Body of pancreas (tissue), 4 donors: ENCODE results near the gene ENTPD6. TPM values are rescaled to one million over a fixed set of nuclear protein-coding genes. Genes with fewer than 3 reads are reported as not detected.
A peak's percentile ranks its signal among the peaks of the same experiment; 100 is the strongest.

ENCODE experiments used
- ATAC-seq: fragments of 150-250 bp; one replicate; pipeline ENCODE4 v1.9.1; 2016
- DNase-seq, 4 donors: peaks; one replicate each; pipeline ENCODE4 v3.0.0-alpha.2; 2019
- H3K27ac ChIP-seq, 4 donors: fragments of 200-600 bp; sonication (generic); 1 replicate in 3 of 4; 2 replicates in 1 of 4; pipeline versions ENCODE4 v1.5.1 to v1.6.1; 2016 to 2019; ENCODE audit warnings: mild to moderate bottlenecking in 1 of 4, mixed read lengths in 1 of 4, moderate library complexity in 1 of 4
- H3K27me3 ChIP-seq, 2 donors: fragments of 200-600 bp; sonication (generic); one replicate each; pipeline ENCODE4 v1.6.0; 2016; ENCODE audit warnings: mild to moderate bottlenecking in 1 of 2
- H3K36me3 ChIP-seq, 2 donors: fragments of 200-600 bp; sonication (generic); replicated peaks in 1 of 2; 2 replicates each; pipeline ENCODE4 v1.5.1; 2016; ENCODE audit warnings: low read depth in 2 of 2; ENCODE audit not compliant: insufficient read depth in 1 of 2
- H3K4me1 ChIP-seq: fragments of 200-600 bp; sonication (generic); one replicate; pipeline ENCODE4 v1.6.0; 2016
- H3K4me3 ChIP-seq, 2 donors: fragments of 200-600 bp; sonication (generic); 1 replicate in 1 of 2; 2 replicates in 1 of 2; pipeline ENCODE4 v1.5.1; 2016 to 2019
- H3K9me3 ChIP-seq, 3 donors: fragments of 200-600 bp; sonication (generic); 1 replicate in 2 of 3; 2 replicates in 1 of 3; pipeline ENCODE4 v1.5.1; 2016
- CTCF ChIP-seq, 7 experiments: fragments of 450-650 bp in 4 of 7; fragments of 200-600 bp in 3 of 7; sonication (generic) in 3 of 7; IDR thresholded peaks; one replicate each; pipeline ENCODE4 v1.5.1; 2016 to 2019; ENCODE audit warnings: antibody characterized with exemption in 7 of 7
- POLR2A ChIP-seq, 3 donors: fragments of 450-650 bp; IDR thresholded peaks; one replicate each; pipeline ENCODE4 v1.6.1; 2016; ENCODE audit warnings: antibody characterized with exemption in 3 of 3, mild to moderate bottlenecking in 2 of 3
- WGBS, 2 donors: methylation state at CpG; one replicate each; pipeline ENCODE4 v1.1.5; 2017; 5-methylcytosine and 5-hydroxymethylcytosine counted together
- intact Hi-C: fragments of 100-400 bp; cut with DNase I; formaldehyde crosslinking; loops from one replicate; pipeline ENCODE4 v1.15.1; 2023
- total RNA-seq, 2 donors: library from RNA; depleted of rRNA; stranded (reverse); fragments of >200 nt; gene quantifications; one replicate each; pipeline ENCODE4 v1.1.0, GENCODE V29; 2016

Gene ENTPD6
- total RNA-seq, 2 donors from 2014 or later: 59.9 to 79.8 TPM

GRCh38 chr20:25187220-25187619 is 8.3 kb upstream of the ENTPD6 start:
- H3K9me3 ChIP-seq: no peaks in the 10 kb centered on the region
- ATAC-seq (no peak), DNase-seq (no peak)
- intact Hi-C loops: loop anchor here (10.0 kb wide), 1 partner anchor 112 kb away; no protein-coding TSS in a partner anchor
- no peaks in the 10 kb centered on the region for H3K36me3 ChIP-seq
- H3K4me1 ChIP-seq: peaks cover 14% of the 10 kb centered on the region
- H3K27ac ChIP-seq: no peak overlapping the region
- H3K4me3 ChIP-seq: no peak overlapping the region
- WGBS, 2 donors: 78 to 96% methylated on average over 2 to 3 of the region's 3 CpGs
- H3K27me3 ChIP-seq: no peaks in the 10 kb centered on the region
- TF ChIP-seq CTCF (IDR thresholded peaks at IDR 0.05): no peak
- no peak for TF ChIP-seq POLR2A (IDR thresholded peaks at IDR 0.05)

GRCh38 chr20:25187635-25188034 is 7.9 kb upstream of the ENTPD6 start:
- WGBS, 2 donors: 86 to 87% methylated on average over 7 of the region's 7 CpGs
- no peak overlapping the region for H3K27ac ChIP-seq
- intact Hi-C loops: loop anchor here (10.0 kb wide), 1 partner anchor 113 kb away; no protein-coding TSS in a partner anchor
- no peak overlapping the region for H3K4me3 ChIP-seq
- no peaks in the 10 kb centered on the region for H3K36me3 ChIP-seq
- peaks cover 14% of the 10 kb centered on the region for H3K4me1 ChIP-seq
- TF ChIP-seq POLR2A (IDR thresholded peaks at IDR 0.05) (no peak), CTCF (IDR thresholded peaks at IDR 0.05) (no peak)
- DNase-seq: no peak
- no peaks in the 10 kb centered on the region for H3K27me3 ChIP-seq
- ATAC-seq: no peak
- no peaks in the 10 kb centered on the region for H3K9me3 ChIP-seq

GRCh38 chr20:25188218-25188617 is 7.3 kb upstream of the ENTPD6 start:
- Histone ChIP-seq H3K36me3 (no peaks in the 10 kb centered on the region), H3K9me3 (no peaks in the 10 kb centered on the region), H3K27ac (no peak overlapping the region), H3K4me1 (peaks cover 14% of the 10 kb centered on the region), H3K4me3 (no peak overlapping the region), H3K27me3 (no peaks in the 10 kb centered on the region)
- DNase-seq (no peak), ATAC-seq (no peak)
- 81 to 87% methylated on average over 1 of the region's 1 CpG for WGBS, 2 donors
- TF ChIP-seq CTCF (IDR thresholded peaks at IDR 0.05): no peak
- no peak for TF ChIP-seq POLR2A (IDR thresholded peaks at IDR 0.05)
- intact Hi-C loops: loop anchor here (10.0 kb wide), 1 partner anchor 113 kb away; no protein-coding TSS in a partner anchor

GRCh38 chr20:25191051-25191450 is 4.5 kb upstream of the ENTPD6 start:
- H3K4me3 ChIP-seq: no peak overlapping the region
- peaks cover 21% of the 10 kb centered on the region for H3K4me1 ChIP-seq
- H3K36me3 ChIP-seq: no peaks in the 10 kb centered on the region
- DNase-seq (peak in 2 of 4 donors; percentile 31 to 51), ATAC-seq (no peak)
- TF ChIP-seq POLR2A (IDR thresholded peaks at IDR 0.05) (no peak), CTCF (IDR thresholded peaks at IDR 0.05) (no peak)
- H3K27me3 ChIP-seq: no peaks in the 10 kb centered on the region
- intact Hi-C loops: loop anchor here (10.0 kb wide), 1 partner anchor 196 kb away; the partner anchor contains the start of gene APMAP
- peak overlapping the region in 2 of 4 donors; percentile 10 to 14 for H3K27ac ChIP-seq
- WGBS, 2 donors: 13 to 22% methylated on average over 1 of the region's 1 CpG
- H3K9me3 ChIP-seq: no peaks in the 10 kb centered on the region

GRCh38 chr20:25191689-25192088 is 3.8 kb upstream of the ENTPD6 start:
- intact Hi-C loops: loop anchor here (10.0 kb wide), 1 partner anchor 197 kb away; the partner anchor contains the start of gene APMAP
- H3K36me3 ChIP-seq: no peaks in the 10 kb centered on the region
- H3K27me3 ChIP-seq: no peaks in the 10 kb centered on the region
- no peak for ATAC-seq
- peaks cover 24% of the 10 kb centered on the region for H3K4me1 ChIP-seq
- TF ChIP-seq POLR2A (IDR thresholded peaks at IDR 0.05) (no peak), CTCF (IDR thresholded peaks at IDR 0.05) (no peak)
- H3K9me3 ChIP-seq: no peaks in the 10 kb centered on the region
- no peak overlapping the region for H3K4me3 ChIP-seq
- 15 to 28% methylated on average over 2 of the region's 2 CpGs for WGBS, 2 donors
- H3K27ac ChIP-seq: peak overlapping the region in 3 of 4 donors; percentile 10 to 14 (median 13)
- DNase-seq: peak in 2 of 4 donors; percentile 17 to 32
